NOMO-1 (cell line): ENCODE data around the gene PPP2R5B.

Source experiments
- DNase-seq, 2 experiments: peaks; one replicate each; lab custom pipeline; 2025; ENCODE audit not compliant: unreplicated experiment in 2 of 2; lab: John Stamatoyannopoulos, UW

PPP2R5B gene

GRCh38 chr11:64925536-64926436 lies 1.3 kb downstream of the PPP2R5B start:
- no peak for DNase-seq

DNA sequence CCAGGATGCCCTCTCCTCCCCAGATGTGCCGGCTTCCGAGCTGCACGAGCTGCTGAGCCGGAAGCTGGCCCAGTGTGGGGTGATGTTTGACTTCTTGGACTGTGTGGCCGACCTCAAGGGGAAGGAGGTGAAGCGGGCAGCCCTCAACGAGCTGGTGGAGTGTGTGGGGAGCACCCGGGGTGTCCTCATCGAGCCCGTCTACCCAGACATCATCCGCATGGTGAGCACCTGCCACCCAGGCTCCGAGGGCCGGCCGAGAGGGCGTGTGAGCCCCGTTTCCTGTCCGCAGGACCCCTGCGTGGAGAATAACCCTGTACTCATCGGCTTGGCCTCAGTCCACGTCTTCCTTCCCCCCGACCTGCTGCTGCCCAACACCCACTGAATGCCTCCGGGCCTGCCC lies 2.2 kb downstream of the PPP2R5B start:
- DNase-seq: no peak

DNA sequence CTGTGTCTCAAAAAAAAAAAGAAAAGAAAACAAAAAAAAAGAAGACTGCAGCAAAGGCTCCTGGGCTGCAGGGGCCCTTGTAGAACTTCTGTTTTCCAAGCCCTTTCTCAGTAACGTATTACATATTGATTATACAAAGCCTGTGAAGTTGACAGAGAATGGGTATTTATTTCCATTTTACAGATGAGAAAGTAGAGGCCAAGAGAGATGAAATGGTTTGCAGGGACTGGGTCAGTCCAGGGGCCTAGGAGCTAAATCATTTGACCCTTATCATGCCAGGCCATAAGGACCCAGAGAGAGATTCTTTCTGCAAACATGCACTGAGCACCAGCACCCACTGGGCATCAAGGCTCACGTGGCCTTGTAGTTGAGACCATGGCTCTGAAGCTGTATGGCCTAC lies 4.5 kb downstream of the PPP2R5B start:
- DNase-seq: no peak

DNA sequence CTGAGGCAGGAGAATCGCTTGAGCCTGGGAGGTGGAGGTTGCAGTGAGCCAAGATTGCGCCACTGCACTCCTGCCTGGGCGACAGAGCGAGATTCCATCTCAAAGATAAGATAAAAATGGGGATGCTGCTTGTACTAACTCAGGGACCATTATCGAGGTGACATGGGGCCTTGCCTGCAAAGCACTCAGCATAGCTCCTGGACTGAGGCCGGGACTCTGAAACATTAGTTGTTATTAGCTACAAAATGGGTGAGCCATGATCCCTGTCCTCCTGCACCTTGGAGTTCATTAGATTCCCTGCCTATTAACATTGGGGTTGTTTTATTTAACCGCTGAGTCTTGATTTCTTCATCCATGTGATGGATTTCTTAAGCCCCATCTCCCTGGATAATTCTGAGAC lies 5.1 kb downstream of the PPP2R5B start:
- DNase-seq: no peak

- no peak for DNase-seq
Measured at GRCh38 chr11:64930340-64930739, 5.9 kb downstream of the PPP2R5B start.

DNA sequence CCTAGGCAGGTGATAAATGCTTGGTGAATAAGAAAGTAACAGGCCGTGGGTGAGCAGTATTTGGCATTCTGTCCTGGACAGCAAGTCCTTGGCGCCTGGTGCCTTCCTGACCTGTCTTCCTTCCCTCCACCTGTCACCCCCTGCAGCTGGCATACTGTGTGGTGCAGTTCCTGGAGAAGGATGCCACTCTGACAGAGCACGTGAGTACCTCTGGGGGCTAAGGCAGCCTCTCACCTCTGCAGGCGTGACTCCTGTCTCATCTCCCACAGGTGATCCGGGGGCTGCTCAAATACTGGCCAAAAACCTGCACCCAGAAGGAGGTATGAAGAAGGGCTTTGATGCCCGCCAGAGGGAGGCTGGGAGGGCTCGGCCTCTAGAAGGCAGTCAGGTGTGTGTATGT lies 6.8 kb downstream of the PPP2R5B start:
- DNase-seq: no peak

- no peak for DNase-seq
Measured at GRCh38 chr11:64932324-64932723, 7.8 kb downstream of the PPP2R5B start.

GRCh38 chr11:64933213-64933934 lies 8.9 kb downstream of the PPP2R5B start:
- DNase-seq: no peak

- DNase-seq: peak; percentile 9 to 37
Measured at GRCh38 chr11:64933935-64934681, 9.6 kb downstream of the PPP2R5B start.

- no peak for DNase-seq
Measured at GRCh38 chr11:64934682-64935358, 10.3 kb downstream of the PPP2R5B start.

- DNase-seq: no peak
Measured at GRCh38 chr11:64935359-64936081, 11.0 kb downstream of the PPP2R5B start, which contains the start of gene GPHA2. Gene GPHA2, minus strand, starts transcription at chr11:64935893. Its CDS starts 433 bp downstream, at chr11:64935460.

DNA sequence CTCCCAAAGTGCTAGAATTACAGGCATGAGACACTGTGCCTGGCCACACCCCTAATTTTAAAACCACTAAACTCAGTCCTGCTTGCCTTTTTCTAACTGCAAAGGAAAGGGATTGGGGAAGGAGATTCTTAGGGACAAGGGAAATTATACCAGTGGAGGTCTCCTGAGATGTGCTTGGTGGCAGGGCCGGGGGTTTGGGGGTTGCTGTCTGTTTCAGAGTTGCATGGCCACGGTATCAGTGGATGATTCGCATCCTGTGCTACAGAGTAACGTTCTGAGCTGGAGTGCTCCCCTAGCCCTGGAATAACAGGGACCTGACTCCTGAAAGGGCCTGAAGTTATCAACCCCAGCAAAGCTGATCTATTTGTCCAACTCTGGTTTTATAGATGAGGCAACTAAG lies 12.1 kb downstream of the PPP2R5B start:
- DNase-seq: no peak

DNA sequence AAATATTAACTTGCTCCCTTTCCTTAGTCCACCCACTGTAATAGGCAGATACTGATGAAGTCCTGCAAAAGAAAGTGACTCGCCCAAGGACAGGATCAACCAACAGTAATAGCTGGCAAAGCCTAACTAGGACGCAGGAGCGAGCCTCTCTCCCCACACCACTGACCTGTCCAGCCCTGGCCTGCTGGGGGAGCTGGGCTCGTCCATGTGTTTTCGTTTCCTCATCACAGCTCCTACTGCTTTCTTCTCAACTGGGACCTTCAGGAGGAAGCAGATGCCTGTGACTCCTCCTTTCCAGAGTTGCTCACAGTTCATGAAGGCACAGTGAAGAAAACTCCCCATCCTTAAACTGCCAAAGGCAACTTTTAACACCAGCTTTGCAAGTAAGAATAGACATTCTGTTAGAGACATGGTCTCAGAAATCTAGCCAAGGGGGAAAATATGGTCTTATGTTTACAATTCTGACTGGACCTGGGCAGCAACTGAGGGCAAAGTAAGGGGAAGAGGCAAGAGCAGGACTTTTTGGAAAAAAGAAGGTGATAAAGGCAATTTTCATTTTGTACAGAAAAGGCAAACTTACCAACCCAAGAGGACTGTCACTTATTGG lies 22.8 kb downstream of the PPP2R5B start:
- no peak for DNase-seq

- DNase-seq: no peak
Measured at GRCh38 chr11:64951529-64951928, 27.0 kb downstream of the PPP2R5B start.

DNA sequence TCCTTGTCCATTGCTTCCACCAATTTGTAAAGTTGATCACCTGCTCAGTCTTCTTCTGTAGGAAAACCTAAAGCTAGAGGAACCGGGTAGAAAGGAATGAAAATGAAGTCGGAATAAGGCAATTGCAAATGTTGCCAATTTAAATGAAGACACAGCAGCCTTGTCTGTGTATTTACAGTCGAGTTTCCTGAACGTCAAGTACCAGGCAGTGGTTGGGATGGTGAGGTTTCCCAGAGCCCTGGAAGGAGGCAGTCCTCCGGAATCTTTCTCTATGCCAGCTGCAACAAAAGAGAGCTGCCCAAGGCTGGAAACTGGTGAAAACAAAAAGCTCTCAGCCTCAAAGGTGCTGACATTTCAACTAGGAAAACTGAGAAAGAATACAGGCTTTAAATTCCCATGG lies 29.7 kb downstream of the PPP2R5B start:
- no peak for DNase-seq

DNA sequence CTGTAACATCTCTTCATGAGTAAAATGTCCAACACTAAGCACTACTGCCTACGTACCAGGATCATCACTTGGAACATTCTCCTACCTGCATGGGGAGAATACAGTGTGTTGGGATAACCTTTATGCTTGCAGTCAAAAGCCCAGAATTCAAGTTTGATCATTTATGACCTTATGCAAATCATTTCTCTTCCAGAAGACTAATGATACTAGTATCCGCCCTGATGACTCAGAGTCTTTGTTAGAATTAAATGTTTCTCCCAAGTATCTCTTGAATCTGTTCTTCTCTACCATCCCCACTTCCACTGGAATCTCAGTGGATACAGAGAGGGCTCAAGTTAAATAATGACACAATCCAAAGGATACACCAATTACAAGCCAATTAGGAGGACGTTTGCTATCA lies 35.0 kb downstream of the PPP2R5B start:
- DNase-seq: no peak

- DNase-seq: no peak
Measured at GRCh38 chr11:64960719-64961118, 36.2 kb downstream of the PPP2R5B start.

- DNase-seq: no peak
Measured at GRCh38 chr11:64963072-64963631, 38.7 kb downstream of the PPP2R5B start.

DNA sequence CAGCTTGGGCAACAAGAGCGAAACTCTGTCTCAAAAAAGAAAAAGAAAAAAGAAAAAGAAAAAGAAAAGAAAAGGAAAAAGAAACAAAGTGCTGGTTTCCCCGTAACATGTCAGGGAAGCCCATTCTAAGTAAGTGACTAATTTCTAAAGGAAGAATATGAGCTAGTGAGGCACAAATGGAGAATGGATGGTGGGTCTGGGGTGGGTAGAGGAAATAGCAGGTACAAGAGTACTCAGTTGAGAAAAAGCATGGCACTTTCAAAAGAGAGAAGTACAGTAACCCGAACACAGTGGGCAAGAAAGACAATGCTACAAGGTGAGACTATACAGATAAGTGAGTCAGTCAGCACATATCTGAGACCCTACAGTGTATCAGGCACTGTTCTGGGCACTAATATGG lies 42.9 kb downstream of the PPP2R5B start:
- no peak for DNase-seq
